ENCODE results near the gene SUGP1.

The SUGP1 gene

DNA sequence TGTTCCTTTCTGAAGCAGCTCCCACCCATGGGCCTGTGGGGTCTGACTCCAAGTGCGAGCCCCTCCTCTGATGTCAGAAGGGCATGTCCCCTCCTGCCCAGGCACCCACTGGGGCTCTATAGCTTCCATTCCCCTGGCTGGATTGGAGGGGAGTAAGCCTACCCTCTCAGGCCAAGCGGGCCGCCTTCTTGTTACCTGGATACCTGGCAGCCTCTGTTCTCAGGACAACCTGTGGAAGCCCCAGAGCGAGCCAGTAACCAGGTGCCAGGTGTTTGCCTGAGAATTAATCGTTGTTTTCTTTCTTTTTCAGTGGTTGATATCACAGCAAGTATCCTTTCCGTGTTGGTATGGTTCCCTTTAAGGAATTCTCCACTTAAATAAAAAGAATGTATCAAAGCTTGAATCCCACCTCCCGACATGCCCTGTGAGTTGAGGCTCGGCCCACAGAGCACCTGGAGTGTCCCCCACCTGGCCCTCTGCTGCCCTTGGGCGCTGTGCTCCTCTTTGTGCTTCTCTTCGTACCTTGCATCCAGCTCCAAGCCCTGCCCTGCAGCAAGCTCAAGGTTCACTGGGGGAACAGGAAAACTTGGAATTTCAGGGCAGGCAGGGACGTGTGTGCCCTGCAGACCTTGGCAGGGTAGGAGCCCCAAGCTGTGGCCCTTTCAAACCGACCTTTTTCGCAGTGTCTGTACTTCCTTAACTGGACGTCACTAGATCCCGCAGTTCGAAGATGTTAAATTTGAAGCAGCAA is 15.3 kb upstream of the SUGP1 start:
- peaks cover 45% of the 10 kb centered on the region for H3K36me3 ChIP-seq (ENCODE audit: control insufficient read depth, insufficient read depth, low read length)
- H3K4me3 ChIP-seq (ENCODE audit: low read length) = no peak overlapping the region
- H3K4me1 ChIP-seq (ENCODE audit: control insufficient read depth, insufficient read depth, low read length) = no peaks in the 10 kb centered on the region
- H3K27me3 ChIP-seq (ENCODE audit: control insufficient read depth, insufficient read depth, low read length) = no peaks in the 10 kb centered on the region
- H3K9ac ChIP-seq (ENCODE audit: low read length) = no peak overlapping the region
- no peak overlapping the region for H3K27ac ChIP-seq (ENCODE audit: low read depth, low read length)

DNA sequence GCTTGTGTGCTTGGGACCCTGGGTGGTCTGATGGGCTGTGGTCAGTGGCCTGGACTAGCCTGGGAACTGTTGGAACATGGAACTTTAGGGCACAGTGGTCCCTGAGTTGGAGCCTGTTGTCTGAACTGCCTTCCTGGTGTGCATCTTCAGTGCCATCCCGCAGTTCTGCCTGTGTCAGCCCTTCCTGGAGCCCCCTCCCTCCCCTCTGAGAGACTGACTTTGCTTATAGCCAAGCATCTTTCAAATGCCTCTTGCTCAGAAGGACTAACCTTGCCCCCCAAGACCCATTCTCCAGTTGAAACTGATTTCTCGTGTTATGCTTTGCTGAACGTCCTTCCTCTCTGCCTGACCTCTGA is 14.7 kb upstream of the SUGP1 start:
- H3K9ac ChIP-seq (ENCODE audit: low read length) = no peak overlapping the region
- no peaks in the 10 kb centered on the region for H3K4me1 ChIP-seq (ENCODE audit: control insufficient read depth, insufficient read depth, low read length)
- H3K4me3 ChIP-seq (ENCODE audit: low read length) = no peak overlapping the region
- H3K27me3 ChIP-seq (ENCODE audit: control insufficient read depth, insufficient read depth, low read length) = no peaks in the 10 kb centered on the region
- peaks cover 44% of the 10 kb centered on the region for H3K36me3 ChIP-seq (ENCODE audit: control insufficient read depth, insufficient read depth, low read length)
- H3K27ac ChIP-seq (ENCODE audit: low read depth, low read length) = no peak overlapping the region

DNA sequence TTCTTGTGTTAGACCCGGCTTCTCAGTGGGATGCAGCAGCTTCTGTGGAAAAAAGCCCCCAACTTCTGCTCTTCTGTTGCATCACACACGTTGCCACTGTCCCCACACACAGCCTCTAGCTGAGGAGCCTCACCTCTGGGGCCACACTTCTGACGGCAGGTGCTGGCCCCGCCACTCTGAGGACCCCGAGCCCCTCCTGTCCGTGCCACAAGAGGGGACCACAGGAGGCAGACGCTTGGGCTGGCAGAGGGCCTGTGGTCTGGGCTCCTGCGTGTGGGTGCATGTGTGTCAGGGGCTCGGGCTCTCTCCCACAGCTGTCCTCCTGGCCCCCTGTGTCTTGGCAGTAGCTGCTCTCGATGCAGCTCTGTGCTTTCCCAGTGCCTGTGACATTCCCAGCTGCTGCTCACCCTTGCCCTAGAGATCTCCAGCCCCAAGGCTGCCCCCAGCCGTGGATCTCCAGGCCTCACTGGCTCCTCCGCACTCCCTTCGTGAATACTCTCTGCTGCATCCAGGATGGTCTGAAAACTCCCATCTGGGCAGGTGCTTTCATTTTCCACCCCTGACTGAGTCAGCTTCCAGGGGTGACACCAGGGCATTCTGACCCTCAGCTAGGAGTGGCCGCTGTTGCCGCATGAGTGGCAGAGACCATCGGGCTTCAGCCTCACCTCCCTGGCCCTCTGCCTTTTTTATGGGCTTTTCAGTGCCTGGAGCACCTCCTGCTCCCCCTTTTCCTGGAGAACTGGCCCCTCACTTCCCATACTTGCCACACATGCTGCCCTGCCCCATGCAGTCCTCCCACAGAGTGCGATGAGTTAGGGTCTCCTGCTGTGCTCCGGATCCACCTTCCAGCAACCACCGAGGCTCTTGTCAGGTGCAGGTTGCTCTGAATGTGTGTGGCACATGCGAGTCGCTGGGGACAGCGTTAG is 14.0 kb upstream of the SUGP1 start:
- Histone ChIP-seq H3K4me3 (ENCODE audit: low read length) (no peak overlapping the region), H3K9ac (ENCODE audit: low read length) (no peak overlapping the region), H3K4me1 (ENCODE audit: control insufficient read depth, insufficient read depth, low read length) (no peaks in the 10 kb centered on the region), H3K27ac (ENCODE audit: low read depth, low read length) (no peak overlapping the region), H3K27me3 (ENCODE audit: control insufficient read depth, insufficient read depth, low read length) (no peaks in the 10 kb centered on the region), H3K36me3 (ENCODE audit: control insufficient read depth, insufficient read depth, low read length) (peaks cover 48% of the 10 kb centered on the region)

DNA sequence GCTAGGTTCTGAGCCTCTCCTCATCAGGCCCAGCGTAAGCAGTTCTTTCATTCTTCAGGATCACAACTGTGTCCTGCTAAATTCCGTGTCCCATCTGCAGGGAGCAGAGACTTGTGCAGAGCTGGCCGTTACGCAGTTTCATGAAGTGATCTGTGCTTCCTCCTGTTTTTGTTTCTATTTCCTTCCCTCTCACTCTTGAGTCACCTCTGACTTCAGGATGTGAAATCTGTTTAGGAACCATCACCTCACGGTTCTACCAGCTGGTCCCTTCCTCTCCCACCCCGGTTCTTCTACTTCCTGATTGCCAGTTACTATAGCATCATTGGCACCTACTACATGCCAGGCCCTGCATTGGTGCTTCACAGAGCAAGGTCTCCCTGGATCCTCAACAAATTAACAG is 8.8 kb upstream of the SUGP1 start:
- no peaks in the 10 kb centered on the region for H3K27me3 ChIP-seq (ENCODE audit: control insufficient read depth, insufficient read depth, low read length)
- H3K9ac ChIP-seq (ENCODE audit: low read length) = no peak overlapping the region
- no peak overlapping the region for H3K27ac ChIP-seq (ENCODE audit: low read depth, low read length)
- H3K4me3 ChIP-seq (ENCODE audit: low read length) = no peak overlapping the region
- H3K4me1 ChIP-seq (ENCODE audit: control insufficient read depth, insufficient read depth, low read length) = no peaks in the 10 kb centered on the region
- peaks cover 20% of the 10 kb centered on the region for H3K36me3 ChIP-seq (ENCODE audit: control insufficient read depth, insufficient read depth, low read length)

DNA sequence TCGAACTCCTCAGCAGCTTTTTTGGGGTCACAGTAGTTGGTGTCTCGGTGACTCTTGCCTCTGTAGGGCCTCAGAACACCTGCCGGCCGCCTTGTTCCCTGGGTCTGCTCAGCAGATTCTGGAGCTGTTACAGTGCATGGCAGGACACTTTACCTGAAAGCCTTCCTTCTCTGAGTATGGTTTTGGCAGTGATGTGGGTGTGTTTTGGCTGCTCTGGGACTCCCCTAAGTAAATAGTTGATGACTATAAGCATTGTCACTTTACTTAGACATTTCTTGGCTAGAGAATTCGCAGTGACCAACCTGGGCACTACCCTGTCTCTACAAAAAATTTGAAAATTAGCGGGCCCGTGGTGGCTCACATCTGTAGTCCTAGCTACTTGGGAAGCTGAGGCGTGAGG is 7.4 kb upstream of the SUGP1 start:
- Histone ChIP-seq H3K4me1 (ENCODE audit: control insufficient read depth, insufficient read depth, low read length) (no peaks in the 10 kb centered on the region), H3K4me3 (ENCODE audit: low read length) (no peak overlapping the region), H3K27me3 (ENCODE audit: control insufficient read depth, insufficient read depth, low read length) (no peaks in the 10 kb centered on the region), H3K36me3 (ENCODE audit: control insufficient read depth, insufficient read depth, low read length) (peaks cover 12% of the 10 kb centered on the region), H3K9ac (ENCODE audit: low read length) (no peak overlapping the region), H3K27ac (ENCODE audit: low read depth, low read length) (no peak overlapping the region)

DNA sequence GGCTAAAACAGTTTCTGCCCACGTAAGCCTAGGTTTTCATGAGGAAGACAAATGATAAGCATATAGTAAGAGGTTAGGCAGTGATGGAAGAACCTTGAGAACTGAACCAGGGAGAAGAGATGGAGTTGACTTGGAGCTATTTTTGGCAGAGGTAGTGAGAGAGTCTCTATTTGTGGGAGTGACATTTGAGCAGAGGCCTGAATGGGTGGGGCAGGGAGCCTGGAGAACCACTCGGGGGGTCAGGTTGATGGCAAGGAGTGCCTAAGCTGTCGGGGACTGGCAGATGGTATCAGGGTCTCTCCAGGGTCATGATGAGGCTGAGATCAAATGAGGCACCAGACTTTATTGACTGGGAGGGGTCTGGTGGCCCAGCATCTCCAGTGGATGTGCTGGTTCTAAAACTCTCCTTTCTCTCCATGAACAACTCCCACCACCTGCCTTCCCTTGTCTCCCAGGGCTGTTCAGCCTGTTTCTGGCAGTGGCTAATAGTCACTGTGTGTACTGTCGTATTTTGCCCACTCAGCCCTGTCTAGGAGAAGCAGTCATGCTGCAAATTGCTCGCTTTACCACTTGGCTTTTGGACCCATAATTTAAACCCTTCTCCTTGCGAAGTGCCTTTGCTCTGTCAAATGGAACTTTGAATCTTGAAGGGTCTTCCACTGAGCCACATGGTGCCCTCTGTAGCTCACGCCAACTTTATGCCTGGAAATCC is 3.9 kb upstream of the SUGP1 start:
- Histone ChIP-seq H3K27me3 (ENCODE audit: control insufficient read depth, insufficient read depth, low read length) (no peaks in the 10 kb centered on the region), H3K4me1 (ENCODE audit: control insufficient read depth, insufficient read depth, low read length) (peaks cover 4% of the 10 kb centered on the region), H3K27ac (ENCODE audit: low read depth, low read length) (no peak overlapping the region), H3K4me3 (ENCODE audit: low read length) (no peak overlapping the region), H3K36me3 (ENCODE audit: control insufficient read depth, insufficient read depth, low read length) (peaks cover 2% of the 10 kb centered on the region), H3K9ac (ENCODE audit: low read length) (no peak overlapping the region)

DNA sequence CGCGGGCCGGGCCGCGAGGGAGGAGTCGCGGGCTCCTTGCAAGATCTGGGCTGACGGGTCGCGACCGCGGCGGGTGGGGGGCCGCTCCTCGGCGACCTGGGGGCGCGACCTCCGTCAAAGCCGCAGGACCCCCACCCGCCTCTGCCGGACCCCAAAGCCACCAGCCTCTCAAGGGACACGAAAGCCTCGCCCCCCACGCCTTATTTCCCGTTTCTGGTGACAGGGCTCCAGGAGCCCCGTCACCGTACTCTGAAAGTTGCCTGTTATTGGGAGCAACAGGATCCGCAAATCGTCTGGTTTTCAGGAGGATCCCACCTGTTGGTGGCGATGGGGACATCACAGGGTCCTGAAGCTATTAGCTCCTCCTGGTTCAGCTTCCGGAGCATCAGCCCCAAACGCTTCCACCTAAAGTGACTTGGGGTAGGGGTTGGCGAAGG is 850 bp upstream of the SUGP1 start:
- Histone ChIP-seq H3K36me3 (ENCODE audit: control insufficient read depth, insufficient read depth, low read length) (no peaks in the 10 kb centered on the region), H3K27ac (ENCODE audit: low read depth, low read length) (peak overlapping the region; percentile 93), H3K4me3 (ENCODE audit: low read length) (peak overlapping the region; percentile 92), H3K9ac (ENCODE audit: low read length) (peak overlapping the region; percentile 96), H3K4me1 (ENCODE audit: control insufficient read depth, insufficient read depth, low read length) (peaks cover 4% of the 10 kb centered on the region), H3K27me3 (ENCODE audit: control insufficient read depth, insufficient read depth, low read length) (no peaks in the 10 kb centered on the region)

DNA sequence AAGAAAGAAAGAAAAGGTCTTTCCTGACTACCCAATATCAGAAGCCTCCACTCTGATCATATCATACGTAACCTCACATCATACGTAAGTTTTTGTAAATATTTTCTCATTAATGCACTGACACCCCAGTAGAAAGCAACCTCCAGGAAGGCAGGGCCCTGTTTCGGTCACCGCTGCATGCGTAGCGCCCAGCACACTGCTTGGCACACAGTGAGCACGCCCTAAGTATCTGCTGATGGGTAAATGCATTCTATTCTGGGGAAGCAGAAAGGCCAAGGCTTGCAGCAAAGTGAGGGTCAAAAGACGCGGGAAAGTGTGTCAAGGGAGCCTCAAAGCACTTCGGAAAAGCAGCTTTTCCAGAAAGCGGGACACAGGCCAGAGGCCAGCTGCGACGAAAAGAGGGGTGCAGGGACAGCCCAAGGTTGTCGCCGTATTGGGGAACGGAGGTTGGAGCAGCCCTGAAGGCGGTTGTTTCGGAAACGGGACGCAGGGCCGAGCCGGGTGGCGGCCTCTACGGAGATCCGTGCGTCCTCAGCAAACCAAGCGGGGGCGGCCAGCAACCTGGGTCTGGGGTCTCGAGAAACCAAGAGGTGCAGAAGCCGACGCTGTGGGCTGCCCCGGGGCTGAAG is 463 bp downstream of the SUGP1 start:
- Histone ChIP-seq H3K27me3 (ENCODE audit: control insufficient read depth, insufficient read depth, low read length) (no peaks in the 10 kb centered on the region), H3K4me3 (ENCODE audit: low read length) (peak overlapping the region; percentile 92), H3K4me1 (ENCODE audit: control insufficient read depth, insufficient read depth, low read length) (peaks cover 4% of the 10 kb centered on the region), H3K9ac (ENCODE audit: low read length) (peak overlapping the region; percentile 86), H3K27ac (ENCODE audit: low read depth, low read length) (peak overlapping the region; percentile 93), H3K36me3 (ENCODE audit: control insufficient read depth, insufficient read depth, low read length) (no peaks in the 10 kb centered on the region)

DNA sequence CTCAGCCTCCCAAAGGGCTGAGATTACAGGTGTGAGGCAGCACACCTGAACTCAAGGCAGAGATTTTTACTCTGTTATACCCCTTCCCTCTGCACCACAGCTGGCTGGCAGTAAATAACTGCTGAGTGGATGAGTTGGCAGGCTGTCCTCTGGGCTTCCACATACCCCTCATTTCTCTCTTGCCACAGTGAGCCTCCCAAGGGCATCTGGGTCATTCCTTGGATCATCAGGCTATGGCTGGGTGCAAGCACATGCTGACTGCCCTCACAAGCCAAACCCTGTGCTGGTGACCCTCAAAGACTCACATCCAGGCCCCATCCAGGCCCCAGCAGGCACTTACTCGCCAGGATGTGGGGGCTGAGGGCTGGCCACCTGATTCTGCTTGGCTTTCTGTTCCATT is 4.2 kb downstream of the SUGP1 start:
- Histone ChIP-seq H3K27me3 (ENCODE audit: control insufficient read depth, insufficient read depth, low read length) (no peaks in the 10 kb centered on the region), H3K36me3 (ENCODE audit: control insufficient read depth, insufficient read depth, low read length) (no peaks in the 10 kb centered on the region), H3K9ac (ENCODE audit: low read length) (no peak overlapping the region), H3K27ac (ENCODE audit: low read depth, low read length) (no peak overlapping the region), H3K4me3 (ENCODE audit: low read length) (no peak overlapping the region), H3K4me1 (ENCODE audit: control insufficient read depth, insufficient read depth, low read length) (no peaks in the 10 kb centered on the region)

DNA sequence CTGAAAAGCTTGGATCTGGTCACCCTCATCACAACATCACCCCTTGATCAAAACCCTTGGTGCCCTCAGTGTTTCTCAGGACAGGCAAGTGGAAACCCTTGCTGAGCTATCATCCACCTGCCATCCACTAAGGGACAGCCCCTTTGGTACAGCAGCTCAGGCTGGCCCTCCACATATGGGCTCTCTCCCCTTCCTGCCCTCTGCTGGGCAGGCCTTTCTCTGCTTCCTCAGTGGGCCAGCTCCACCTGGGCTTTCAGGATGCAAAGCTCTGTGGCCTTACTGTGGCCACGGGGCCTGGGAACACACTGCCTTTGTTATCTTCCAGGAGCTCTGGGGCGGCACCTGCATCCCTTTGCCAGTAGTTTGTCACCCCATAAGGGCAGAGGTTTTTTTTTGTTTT is 4.9 kb downstream of the SUGP1 start:
- H3K27ac ChIP-seq (ENCODE audit: low read depth, low read length) = no peak overlapping the region
- H3K4me3 ChIP-seq (ENCODE audit: low read length) = no peak overlapping the region
- peaks cover 1% of the 10 kb centered on the region for H3K36me3 ChIP-seq (ENCODE audit: control insufficient read depth, insufficient read depth, low read length)
- no peaks in the 10 kb centered on the region for H3K27me3 ChIP-seq (ENCODE audit: control insufficient read depth, insufficient read depth, low read length)
- no peaks in the 10 kb centered on the region for H3K4me1 ChIP-seq (ENCODE audit: control insufficient read depth, insufficient read depth, low read length)
- H3K9ac ChIP-seq (ENCODE audit: low read length) = no peak overlapping the region

DNA sequence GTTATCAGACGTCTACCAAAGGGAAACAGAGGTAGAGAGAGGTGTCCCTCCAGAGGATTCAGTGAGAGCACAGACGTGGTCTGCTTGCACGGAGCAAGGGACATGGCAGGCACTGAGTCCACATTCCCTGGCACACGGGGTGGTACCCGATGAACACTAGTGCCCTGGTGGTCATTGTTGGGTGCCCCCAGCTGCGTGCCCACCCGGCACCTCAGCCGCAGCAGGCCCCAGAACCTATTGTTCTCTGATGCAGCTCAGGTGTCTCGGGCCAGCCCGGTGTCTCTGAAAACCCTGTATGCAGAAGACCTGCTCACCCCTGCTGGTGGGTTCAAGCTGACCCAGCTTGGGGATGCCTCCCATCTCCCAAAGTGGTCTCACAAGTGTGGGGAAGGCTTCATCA is 11.9 kb downstream of the SUGP1 start:
- no peak overlapping the region for H3K27ac ChIP-seq (ENCODE audit: low read depth, low read length)
- peaks cover 40% of the 10 kb centered on the region for H3K36me3 ChIP-seq (ENCODE audit: control insufficient read depth, insufficient read depth, low read length)
- no peak overlapping the region for H3K4me3 ChIP-seq (ENCODE audit: low read length)
- H3K9ac ChIP-seq (ENCODE audit: low read length) = no peak overlapping the region
- no peaks in the 10 kb centered on the region for H3K4me1 ChIP-seq (ENCODE audit: control insufficient read depth, insufficient read depth, low read length)
- H3K27me3 ChIP-seq (ENCODE audit: control insufficient read depth, insufficient read depth, low read length) = no peaks in the 10 kb centered on the region

DNA sequence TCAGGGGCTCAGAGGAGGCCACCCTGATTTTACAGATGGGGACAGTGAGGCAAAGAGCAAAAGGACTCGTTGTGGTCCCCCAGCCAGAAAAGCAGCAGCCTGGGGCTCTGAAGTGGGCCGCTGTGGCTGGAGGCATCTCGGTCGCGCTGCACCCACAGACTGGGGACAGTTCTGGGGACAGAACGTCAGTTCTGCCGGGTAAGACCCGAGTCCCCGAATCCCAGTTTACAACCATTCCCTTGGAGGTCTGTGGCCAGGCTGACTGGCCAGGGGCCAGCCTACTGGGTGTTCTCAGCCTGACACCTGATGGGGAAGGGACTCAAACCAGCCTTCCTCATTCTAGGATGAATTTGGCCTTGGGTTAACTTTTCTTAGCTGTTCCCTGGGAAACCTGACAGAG is 14.1 kb downstream of the SUGP1 start:
- Histone ChIP-seq H3K9ac (ENCODE audit: low read length) (no peak overlapping the region), H3K4me1 (ENCODE audit: control insufficient read depth, insufficient read depth, low read length) (no peaks in the 10 kb centered on the region), H3K36me3 (ENCODE audit: control insufficient read depth, insufficient read depth, low read length) (peaks cover 45% of the 10 kb centered on the region), H3K27me3 (ENCODE audit: control insufficient read depth, insufficient read depth, low read length) (no peaks in the 10 kb centered on the region), H3K4me3 (ENCODE audit: low read length) (no peak overlapping the region), H3K27ac (ENCODE audit: low read depth, low read length) (no peak overlapping the region)
